ENCODE measurements around the gene KLHDC2.
"Not testable (repeated sequence)": the region's sequence is repeated elsewhere in the genome, so short reads cannot be mapped to it uniquely, and the experiment has no call there.

Gene KLHDC2

DNA sequence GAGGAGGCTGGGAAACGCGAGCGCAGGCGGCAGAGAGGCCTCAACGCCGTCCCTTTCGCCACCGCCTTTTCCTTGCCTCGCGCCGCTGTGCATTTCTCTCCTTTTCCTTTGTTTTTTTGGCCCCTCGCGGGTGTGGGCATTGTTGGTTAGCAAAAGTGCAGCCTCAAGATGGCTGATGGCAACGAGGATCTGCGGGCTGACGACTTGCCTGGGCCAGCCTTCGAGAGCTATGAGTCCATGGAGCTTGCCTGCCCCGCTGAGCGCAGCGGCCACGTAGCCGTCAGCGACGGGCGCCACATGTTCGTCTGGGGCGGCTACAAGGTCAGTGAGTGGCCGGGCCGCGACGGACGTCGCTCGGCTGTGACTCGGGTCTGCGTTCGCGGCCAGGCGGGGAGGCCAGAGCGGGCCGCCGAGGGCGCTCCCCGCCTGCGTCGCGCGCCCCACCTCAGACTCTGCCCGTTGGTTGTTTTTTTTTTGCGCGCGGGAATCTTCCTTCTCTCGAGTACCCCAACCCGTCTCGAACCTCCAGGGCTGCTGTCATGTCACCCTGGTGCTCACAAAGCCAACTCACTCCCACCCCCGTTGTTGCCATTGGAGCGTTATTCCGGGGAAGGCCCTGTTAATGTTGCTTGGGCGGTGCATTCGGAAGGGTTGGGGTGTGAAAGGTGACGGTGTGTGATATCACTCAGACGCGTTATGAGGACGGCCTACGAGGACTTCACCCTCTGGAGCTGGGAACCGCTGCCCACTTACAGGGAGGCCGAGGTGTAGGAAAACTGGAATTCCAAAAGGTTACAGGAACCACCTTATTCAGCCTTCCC lies 558 bp downstream of the KLHDC2 start:
- DNase-seq (ENCODE audit: low spot score in 2 of 2) = peak; percentile 53 to 84
- Mint-ChIP-seq H3K36me3 (peaks cover 45% of the 10 kb centered on the region), H3K4me3 (peak overlapping the region; percentile 90), H3K4me1 (peaks cover 30% of the 10 kb centered on the region), H3K27ac (peak overlapping the region; percentile 98), H3K9me3 (no peaks in the 10 kb centered on the region)
- ATAC-seq = peak; percentile 76

DNA sequence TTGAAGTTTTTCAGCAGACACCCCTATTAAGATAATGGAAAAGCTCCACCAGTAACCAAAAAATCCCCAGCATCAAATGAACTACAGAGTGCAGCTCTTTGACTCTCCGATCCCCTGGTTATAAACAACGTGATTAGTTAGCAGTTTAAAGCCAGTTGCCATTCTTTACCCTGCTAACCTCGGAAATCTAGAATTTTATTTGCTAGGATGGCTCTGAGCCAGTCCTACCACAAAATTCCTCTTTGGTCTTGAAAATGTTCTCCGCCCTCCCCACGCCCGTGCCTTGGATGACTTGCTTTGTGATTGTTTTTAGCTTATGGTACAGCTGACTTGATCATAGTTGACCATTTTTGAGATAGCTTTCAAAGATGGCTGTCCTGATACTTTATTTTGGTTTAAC lies 1.2 kb downstream of the KLHDC2 start:
- DNase-seq (ENCODE audit: low spot score in 2 of 2) (no peak), ATAC-seq (no peak)
- H3K36me3 Mint-ChIP-seq = peaks cover 52% of the 10 kb centered on the region
- H3K27ac Mint-ChIP-seq = peak overlapping the region; percentile 98
- H3K9me3 Mint-ChIP-seq = no peaks in the 10 kb centered on the region
- H3K4me3 Mint-ChIP-seq = peak overlapping the region; percentile 90
- peaks cover 30% of the 10 kb centered on the region for H3K4me1 Mint-ChIP-seq

DNA sequence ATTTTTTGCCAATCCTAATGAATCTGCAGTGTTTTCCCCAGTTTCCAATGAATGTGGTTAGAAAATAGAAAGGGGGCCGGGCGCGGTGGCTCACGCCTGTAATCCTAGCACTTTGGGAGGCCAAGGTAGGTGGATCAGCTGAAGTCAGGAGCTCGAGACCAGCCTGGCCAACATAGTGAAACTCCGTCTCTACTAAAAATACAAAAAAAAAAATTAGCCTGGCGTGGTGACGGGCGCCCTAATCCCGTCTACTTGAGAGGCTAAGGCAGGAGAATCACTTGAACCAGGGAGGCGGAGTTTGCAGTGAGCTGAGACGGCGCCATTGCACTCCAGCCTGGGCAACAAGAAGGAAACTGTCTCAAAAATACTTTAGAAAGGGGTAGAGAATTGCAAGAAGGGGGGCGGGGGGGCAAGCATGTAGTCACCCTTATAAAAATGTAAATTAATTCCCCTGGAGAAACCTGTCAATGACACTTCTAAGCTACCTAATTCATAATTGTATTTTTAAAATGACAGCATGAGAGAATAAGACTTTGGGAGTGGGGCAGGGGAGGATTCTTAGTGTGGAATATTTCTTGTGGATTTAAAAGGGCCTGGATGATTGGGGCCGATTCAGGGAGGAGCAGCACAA lies 1.7 kb downstream of the KLHDC2 start:
- no peaks in the 10 kb centered on the region for H3K9me3 Mint-ChIP-seq
- H3K4me3 Mint-ChIP-seq = peak overlapping the region; percentile 90
- DNase-seq (ENCODE audit: low spot score in 2 of 2) (no peak), ATAC-seq (no peak)
- peak overlapping the region; percentile 98 for H3K27ac Mint-ChIP-seq
- peaks cover 57% of the 10 kb centered on the region for H3K36me3 Mint-ChIP-seq
- peaks cover 30% of the 10 kb centered on the region for H3K4me1 Mint-ChIP-seq

DNA sequence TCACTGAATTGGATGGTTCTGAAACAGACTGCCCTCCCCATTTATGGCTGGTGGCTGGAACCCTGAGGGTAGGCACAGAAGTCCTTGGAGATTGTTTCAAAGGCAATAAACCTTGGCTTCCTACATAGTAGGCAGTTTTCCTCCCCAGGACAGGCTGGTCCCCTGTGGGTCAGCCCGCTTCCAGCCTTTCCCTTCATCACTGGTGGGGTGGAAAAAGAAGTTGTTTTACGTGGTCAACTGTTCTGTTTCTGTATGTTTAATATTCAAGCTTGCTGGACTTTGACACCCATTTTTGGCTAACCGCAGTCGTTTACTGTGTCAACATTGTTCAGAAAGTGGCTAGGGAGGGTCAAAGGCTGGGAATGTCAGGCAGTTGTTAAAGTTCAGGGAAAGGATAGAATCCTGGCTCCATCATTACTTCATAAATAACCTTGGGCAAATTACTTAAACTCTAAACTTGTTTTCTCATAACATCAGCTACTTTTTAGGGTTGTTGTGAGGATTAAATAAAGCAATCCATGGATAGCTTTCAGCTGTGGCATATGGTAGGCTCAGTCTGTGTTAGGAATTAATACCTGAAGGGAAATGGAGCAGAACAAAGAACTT lies 2.4 kb downstream of the KLHDC2 start:
- Mint-ChIP-seq H3K4me1 (peaks cover 30% of the 10 kb centered on the region), H3K36me3 (peaks cover 63% of the 10 kb centered on the region), H3K4me3 (peak overlapping the region; percentile 90), H3K9me3 (no peaks in the 10 kb centered on the region), H3K27ac (no peak overlapping the region)
- DNase-seq (ENCODE audit: low spot score in 2 of 2) = no peak
- ATAC-seq = no peak

DNA sequence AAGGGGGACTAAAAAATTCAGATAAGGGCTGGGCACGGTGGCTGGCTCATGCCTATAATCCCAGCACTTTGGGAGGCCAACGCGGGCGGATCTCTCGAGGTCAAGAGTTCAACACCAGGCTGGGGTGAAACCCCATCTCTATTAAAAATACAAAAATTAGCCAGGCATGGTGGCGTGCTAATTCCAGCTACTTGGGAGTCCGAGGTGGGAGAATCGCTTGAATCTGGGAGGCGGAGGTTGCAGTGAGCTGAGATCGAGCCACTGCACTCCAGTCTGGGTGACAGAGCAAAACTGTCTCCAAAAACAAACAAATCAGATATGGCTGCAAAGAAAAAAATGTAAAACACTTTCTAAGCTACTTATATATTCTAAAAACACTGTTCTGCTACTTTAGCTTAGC lies 3.7 kb downstream of the KLHDC2 start:
- peaks cover 29% of the 10 kb centered on the region for H3K4me1 Mint-ChIP-seq
- H3K36me3 Mint-ChIP-seq = peaks cover 77% of the 10 kb centered on the region
- not testable (repeated sequence) for H3K27ac Mint-ChIP-seq; H3K9me3 Mint-ChIP-seq; H3K4me3 Mint-ChIP-seq; ATAC-seq; DNase-seq (ENCODE audit: low spot score in 2 of 2)

DNA sequence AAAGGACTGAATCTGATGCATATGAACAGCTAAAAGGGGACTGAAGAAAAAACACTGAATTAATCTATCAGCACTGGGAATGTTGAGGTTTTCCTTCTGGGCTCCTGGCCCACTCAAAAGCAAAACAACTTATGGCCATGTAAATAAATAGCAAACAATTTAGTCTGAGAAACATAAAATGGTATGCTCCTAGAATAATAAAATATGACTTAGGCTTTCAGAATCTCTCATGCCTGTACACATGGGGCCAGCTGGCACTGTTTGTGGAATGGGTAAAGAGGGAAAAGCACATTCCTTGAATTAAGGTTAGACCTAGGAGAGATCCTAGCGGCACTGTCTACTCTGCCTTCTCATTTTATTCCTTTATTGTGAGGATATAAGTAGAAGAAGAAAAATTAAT lies 6.2 kb downstream of the KLHDC2 start:
- Mint-ChIP-seq H3K36me3 (peaks cover 82% of the 10 kb centered on the region), H3K4me3 (no peak overlapping the region), H3K27ac (no peak overlapping the region), H3K4me1 (peaks cover 16% of the 10 kb centered on the region), H3K9me3 (no peaks in the 10 kb centered on the region)
- ATAC-seq (no peak), DNase-seq (ENCODE audit: low spot score in 2 of 2) (no peak)

DNA sequence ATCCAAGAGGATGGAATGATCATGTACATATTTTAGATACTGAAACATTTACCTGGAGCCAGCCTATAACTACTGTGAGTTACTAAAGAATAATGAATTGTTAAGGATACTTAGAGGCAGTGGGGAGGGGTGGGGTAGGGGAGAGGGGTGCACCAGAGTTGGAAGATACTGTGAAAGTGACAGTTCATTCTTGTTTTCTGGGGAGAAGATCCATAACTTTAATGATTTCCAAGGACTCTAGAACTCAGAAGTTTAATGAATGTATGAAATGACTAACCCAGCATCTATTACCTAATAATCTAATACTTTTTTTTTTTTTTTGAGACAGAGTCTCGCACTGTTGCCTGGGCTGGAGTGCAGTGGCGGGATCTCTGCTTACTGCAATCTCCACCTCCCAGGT lies 10.5 kb downstream of the KLHDC2 start:
- DNase-seq (ENCODE audit: low spot score in 2 of 2) (no peak), ATAC-seq (no peak)
- Mint-ChIP-seq H3K4me3 (no peak overlapping the region), H3K4me1 (no peaks in the 10 kb centered on the region), H3K36me3 (peaks cover 100% of the 10 kb centered on the region), H3K27ac (no peak overlapping the region), H3K9me3 (no peaks in the 10 kb centered on the region)

DNA sequence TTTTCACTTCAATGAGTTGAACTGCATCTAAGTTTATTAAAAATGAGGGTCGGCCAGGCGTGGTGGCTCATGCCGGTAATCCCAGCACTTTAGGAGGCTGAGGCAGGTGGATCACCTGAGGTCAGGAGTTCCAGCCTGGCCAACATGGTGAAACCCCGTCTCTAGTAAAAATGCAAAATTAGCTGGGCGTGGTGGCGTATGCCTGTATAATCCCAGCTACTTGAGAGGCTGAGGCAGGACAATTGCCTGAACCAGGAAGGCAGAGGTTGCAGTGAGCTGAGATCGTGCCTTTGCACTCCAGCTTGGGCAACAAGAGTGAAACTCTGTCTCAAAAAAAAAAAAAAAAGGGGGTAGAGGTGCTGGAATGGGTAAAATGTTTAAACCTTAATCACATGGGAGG lies 13.1 kb downstream of the KLHDC2 start:
- H3K9me3 Mint-ChIP-seq; DNase-seq (ENCODE audit: low spot score in 2 of 2); H3K4me1 Mint-ChIP-seq; H3K4me3 Mint-ChIP-seq; ATAC-seq: not testable (repeated sequence)
- H3K36me3 Mint-ChIP-seq = peaks cover 100% of the 10 kb centered on the region
- H3K27ac Mint-ChIP-seq = peak overlapping the region; percentile 58

DNA sequence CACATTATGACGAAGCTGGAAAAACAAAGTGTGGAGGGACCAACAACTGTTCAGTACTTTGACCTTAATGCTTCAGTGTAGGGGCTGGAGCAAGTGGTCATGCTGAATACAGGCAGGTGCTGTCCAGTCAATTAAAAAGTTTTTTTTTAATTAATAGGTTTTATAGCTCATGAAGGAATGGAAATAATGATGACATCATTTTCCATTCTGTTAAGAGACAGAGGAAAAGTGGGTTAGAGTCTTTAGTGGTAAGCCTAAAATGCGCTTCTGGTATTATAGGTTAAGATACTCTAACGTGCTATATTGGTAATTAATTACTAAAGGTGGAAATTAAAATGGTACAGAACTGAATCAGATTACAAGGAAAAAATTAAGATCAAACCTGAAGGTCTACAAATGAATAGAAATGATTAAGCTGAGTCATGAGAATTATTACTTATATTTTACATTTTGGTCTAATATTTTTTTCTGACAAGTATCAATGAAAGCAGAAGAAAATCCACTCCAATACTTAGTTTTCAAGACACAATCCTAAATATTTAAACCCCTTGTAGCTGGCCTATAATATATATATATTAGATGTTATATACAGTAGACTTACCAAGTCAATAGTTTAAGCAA lies 15.6 kb downstream of the KLHDC2 start:
- ATAC-seq = no peak
- H3K36me3 Mint-ChIP-seq = peaks cover 100% of the 10 kb centered on the region
- DNase-seq (ENCODE audit: low spot score in 2 of 2) = no peak
- no peak overlapping the region for H3K4me3 Mint-ChIP-seq
- H3K4me1 Mint-ChIP-seq = no peaks in the 10 kb centered on the region
- no peak overlapping the region for H3K27ac Mint-ChIP-seq
- no peaks in the 10 kb centered on the region for H3K9me3 Mint-ChIP-seq

DNA sequence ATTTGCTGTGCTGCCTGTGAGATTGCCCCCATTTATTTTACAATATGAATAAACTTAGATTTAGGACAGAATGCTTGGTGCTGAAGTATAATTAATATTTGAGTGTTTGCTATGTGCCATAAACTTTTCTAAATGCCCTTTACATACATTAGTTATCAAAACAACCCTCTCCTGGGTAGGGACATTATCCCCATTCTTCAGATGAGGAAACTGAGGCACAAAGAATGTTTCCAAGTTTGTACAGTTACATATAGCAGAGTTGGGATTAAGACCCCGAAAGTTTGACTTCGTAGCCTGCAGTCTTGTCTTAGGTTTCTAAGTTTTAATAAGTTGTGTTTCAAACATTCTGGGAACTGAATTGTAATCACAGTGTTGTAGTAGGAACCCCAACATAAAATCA lies 18.4 kb downstream of the KLHDC2 start:
- no peaks in the 10 kb centered on the region for H3K4me1 Mint-ChIP-seq
- DNase-seq (ENCODE audit: low spot score in 2 of 2) (no peak), ATAC-seq (no peak)
- H3K36me3 Mint-ChIP-seq = peaks cover 100% of the 10 kb centered on the region
- no peaks in the 10 kb centered on the region for H3K9me3 Mint-ChIP-seq
- H3K27ac Mint-ChIP-seq = no peak overlapping the region
- no peak overlapping the region for H3K4me3 Mint-ChIP-seq

DNA sequence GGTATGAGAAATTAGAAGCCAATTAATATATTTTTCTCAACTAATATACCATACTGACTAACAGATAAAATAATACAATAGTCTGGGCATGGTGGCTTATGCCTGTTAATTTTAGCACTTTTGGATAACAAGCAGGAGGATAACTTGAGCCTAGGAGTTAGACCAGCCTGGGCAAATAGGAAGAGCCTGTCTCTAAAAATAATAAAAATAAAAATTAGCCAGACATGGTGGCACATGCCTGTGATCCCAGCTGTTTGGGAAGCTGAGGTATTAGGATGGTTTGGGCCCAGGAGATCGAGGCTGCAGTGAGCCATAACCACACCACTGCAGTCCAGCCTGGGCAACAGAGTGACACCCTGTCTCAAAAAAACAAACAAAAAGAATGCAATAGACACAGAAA lies 24.7 kb downstream of the KLHDC2 start:
- no peak overlapping the region for H3K27ac Mint-ChIP-seq
- DNase-seq (ENCODE audit: low spot score in 2 of 2) = no peak

DNA sequence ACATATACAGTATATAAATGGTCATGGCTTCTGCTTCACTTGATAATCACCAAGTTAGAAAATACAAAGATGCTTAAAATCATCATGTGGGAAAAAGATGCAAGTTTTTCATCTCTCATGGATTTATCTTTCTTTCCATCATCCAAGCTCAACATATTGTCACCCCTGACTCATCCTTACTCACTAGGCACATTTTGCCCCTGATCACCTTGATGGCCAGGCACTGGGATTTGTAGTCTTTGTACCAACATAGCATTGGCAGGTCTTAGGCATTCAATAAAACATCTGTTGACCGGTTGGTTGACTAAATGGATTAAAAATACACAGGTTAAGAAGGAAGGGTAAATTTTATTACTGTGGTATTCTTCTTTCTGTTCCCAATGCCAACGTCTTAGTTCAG lies 28.1 kb downstream of the KLHDC2 start:
- ATAC-seq (no peak), DNase-seq (ENCODE audit: low spot score in 2 of 2) (no peak)
- Mint-ChIP-seq H3K9me3 (no peaks in the 10 kb centered on the region), H3K4me3 (no peak overlapping the region), H3K4me1 (peaks cover 5% of the 10 kb centered on the region), H3K36me3 (peaks cover 100% of the 10 kb centered on the region), H3K27ac (peak overlapping the region; percentile 52)

More for the DNA sequence above, 24.7 kb downstream of the KLHDC2 start:
- Mint-ChIP-seq H3K9me3 (no peaks in the 10 kb centered on the region), H3K4me1 (peaks cover 5% of the 10 kb centered on the region), H3K36me3 (peaks cover 100% of the 10 kb centered on the region), H3K4me3 (no peak overlapping the region)
- no peak for ATAC-seq

DNA sequence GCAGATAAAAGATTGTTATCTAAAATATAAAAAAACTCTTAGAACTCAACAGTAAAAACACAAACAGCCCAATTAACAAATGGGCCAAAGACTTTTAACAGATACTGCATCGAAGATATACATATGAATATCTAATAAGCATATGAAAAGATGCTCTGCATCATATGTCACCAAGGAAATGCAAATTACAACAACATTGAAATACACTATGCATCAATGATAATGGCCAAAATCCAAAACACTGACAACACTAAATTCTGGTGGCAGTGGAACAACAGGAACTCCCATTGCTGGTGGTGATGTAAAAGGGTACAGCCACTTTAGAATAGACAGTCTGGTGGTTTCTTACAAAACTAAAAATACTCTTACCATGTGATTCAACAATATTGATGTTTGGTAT lies 40.8 kb downstream of the KLHDC2 start:
- Mint-ChIP-seq H3K9me3 (no peaks in the 10 kb centered on the region), H3K27ac (no peak overlapping the region), H3K36me3 (peaks cover 100% of the 10 kb centered on the region), H3K4me1 (peaks cover 7% of the 10 kb centered on the region), H3K4me3 (no peak overlapping the region)
- no peak for ATAC-seq
- no peak for DNase-seq (ENCODE audit: low spot score in 2 of 2)

DNA sequence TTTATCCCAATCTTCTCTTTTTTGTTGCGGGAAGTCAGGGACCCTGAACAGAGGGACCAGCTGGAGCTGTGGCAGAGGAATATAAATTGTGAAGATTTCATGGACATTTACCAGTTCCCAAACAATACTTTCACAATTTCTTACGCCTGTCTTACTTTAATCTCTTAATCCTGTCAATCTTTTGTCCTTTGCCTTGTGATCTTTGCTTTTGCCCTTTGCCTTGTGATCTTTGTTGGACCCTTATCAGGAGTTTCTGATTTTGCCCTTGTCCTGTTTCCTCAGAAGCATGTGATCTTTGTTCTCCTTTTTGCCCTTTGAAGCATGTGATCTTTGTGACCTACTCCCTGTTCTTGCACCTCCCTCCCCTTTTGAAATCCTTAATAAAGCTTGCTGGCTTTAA lies 48.2 kb downstream of the KLHDC2 start:
- not testable (repeated sequence) for H3K4me3 Mint-ChIP-seq; ATAC-seq; H3K4me1 Mint-ChIP-seq; H3K27ac Mint-ChIP-seq; DNase-seq (ENCODE audit: low spot score in 2 of 2); H3K9me3 Mint-ChIP-seq
- H3K36me3 Mint-ChIP-seq = peaks cover 98% of the 10 kb centered on the region

DNA sequence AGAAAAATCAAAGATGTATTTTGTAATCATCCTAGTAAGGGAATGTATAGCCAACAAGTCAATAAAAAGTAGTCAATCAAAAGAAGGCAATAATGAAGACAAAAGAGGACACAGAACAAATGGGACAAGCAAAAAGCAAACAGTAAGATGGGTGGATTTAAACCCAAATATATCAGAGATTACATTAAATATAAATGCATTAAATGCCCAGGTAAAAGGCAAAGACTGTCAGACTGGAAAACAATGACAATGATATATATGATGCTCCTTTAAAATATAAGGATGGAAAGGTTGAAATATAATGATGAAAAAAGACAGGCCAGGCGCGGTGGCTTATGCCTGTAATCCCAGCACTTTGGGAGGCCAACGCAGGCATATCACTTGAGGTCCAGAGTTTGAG lies 48.9 kb downstream of the KLHDC2 start:
- Mint-ChIP-seq H3K4me1 (peaks cover 8% of the 10 kb centered on the region), H3K4me3 (no peak overlapping the region)

More for the DNA sequence above, 48.9 kb downstream of the KLHDC2 start:
- H3K9me3 Mint-ChIP-seq = peaks cover 3% of the 10 kb centered on the region
- no peak overlapping the region for H3K27ac Mint-ChIP-seq
- peaks cover 93% of the 10 kb centered on the region for H3K36me3 Mint-ChIP-seq
- DNase-seq (ENCODE audit: low spot score in 2 of 2) (no peak), ATAC-seq (no peak)

Data from stimulated activated effector memory CD8-positive, alpha-beta T cell treated with anti-CD3 and anti-CD28 coated beads, Interleukin-12 subunit alpha, Interleukin-12 subunit beta, amount 100 ng/mL, for 72 hours (primary cell).